Left cardiac atrium (tissue), 4 donors: Measurements from ENCODE around the gene SPTB. TPM values are rescaled to one million over a fixed set of nuclear protein-coding genes. Genes with fewer than 3 reads are reported as not detected.

Source experiments
- ATAC-seq, 2 donors: fragments of 200-7000 bp; cut with Tn5 transposase; one replicate each; pipeline ENCODE4 v1.9.1; 2020; ENCODE audit warnings: mild to moderate bottlenecking in 2 of 2, moderate library complexity in 2 of 2
- DNase-seq: peaks from one replicate; pipeline ENCODE4 v3.0.0-alpha.2; 2020
- intact Hi-C, 2 donors: fragments of 100-400 bp; cut with DNase I; formaldehyde crosslinking; loops; one replicate each; pipeline versions ENCODE4 v1.14.1 to v1.15.1; 2022 to 2023
- total RNA-seq, 2 donors: library from RNA; stranded (reverse); fragmentation: NEBNext Ultra II Directional; extraction: Animal tissue kit (Norgen Biotek cat#: 25700); gene quantifications; one replicate each; pipeline ENCODE4 v1.2.1, GENCODE V29; 2021
- donor health status: DM: no; HTN: yes; CAD: no.
- donor health status: DM: no; HTN: yes; CAD: no; lungs with severe emphysema.
- donor health status: DM: yes; HTN: yes; CAD: no.
- donor health status: Dilated cardiomyopathy.

The SPTB gene
- total RNA-seq, 2 donors from 2014 or later = 58.2 to 63.6 TPM

DNA sequence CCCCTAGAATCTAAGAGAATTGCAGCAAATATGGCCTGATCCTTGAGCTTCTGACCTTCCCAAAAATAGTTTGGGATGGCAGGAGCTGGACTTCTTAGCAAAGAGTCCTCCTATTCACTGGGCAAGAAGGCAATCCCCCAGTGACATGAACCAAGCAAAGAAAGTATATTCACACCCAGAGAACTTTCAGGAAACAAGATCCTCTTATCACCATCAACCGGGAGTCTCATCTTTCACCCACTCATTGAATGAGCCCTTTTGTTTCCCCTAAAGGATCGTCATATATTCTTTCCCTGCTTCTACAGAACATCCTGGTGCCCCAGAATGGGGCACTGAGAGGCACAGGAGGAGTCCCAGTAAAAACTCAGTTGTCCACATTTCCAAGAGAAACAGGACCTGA, 19.7 kb downstream of the SPTB start:
- ATAC-seq = no peak
- no peak for DNase-seq
- intact Hi-C loops = no loop called here

DNA sequence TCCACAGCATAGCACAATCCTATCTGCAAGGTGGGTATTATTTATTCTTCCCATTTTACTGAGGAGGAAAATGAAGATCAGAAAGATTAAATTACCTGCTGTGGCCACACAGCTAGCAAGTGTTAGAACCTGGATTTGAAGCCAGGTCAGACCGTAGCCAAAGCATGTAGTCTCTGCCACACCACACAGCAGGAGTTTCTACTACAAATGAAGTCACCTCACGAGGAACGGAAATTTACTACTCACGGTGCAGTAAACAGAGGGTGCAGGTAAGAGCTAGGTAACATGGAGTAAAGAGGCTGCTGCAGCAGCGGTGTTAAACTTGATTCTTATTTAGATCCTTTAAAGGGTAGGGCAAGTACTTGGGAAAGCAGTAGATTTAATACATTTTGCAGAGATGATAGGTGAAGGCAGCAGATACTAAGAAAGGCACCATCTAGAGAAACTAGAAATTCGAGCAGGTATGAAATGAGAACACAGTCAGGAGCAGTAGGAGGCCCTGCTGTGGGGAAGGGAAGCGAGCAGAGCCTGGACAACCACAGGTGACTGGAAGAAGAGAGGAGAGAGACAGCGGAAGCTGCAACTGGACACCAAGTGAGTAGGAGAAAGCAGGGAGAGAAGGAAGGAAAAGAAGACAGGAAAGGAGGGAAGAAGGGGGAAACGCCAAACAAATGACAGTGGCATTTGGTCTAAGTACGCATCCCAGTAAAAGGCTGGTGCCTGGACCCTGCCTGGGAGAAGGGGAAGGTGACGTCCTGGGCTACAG, 21.5 kb downstream of the SPTB start:
- ATAC-seq = no peak
- no peak for DNase-seq
- intact Hi-C loops = no loop called here

DNA sequence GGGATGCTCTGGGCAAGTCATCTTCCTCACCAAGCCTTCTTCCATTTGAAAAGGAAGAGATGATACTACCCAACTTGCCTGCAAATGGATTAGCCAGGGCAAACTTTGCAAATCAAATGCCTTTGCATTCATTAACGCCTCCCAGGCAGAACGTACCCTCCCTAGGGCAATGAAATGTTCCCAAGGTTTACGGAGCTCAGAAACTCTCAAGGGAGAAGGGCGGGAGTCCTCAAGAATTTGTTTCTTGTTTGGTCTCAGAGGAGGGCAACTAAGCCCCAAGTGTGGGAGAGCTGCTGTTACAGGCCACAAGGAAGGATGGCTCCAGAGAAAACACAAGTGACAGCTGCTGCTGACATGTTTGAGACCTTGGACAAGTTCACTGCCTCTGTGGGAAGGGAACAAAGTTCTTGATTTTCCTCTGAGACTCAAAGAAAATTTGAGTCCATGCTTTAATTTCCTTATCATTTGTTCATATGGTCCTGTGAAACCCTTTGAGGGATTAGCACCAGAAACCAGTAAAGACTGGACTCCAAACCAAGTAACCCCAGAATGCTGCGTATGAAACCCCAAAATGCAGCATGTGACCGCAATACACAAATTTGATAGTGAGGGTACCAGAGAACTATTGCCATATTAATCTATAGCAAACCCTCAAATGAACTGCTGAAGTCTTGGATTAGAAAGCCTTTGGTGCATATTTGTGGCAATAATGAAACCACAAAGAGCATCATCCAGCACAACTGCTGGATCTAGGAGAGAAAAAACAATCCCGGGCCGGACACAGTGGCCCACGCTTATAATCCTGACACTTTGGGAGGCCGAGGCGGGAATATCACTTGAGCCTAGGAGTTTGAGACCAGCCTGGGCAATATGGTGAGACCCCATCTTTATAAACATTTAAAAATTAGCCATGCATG, 22.9 kb downstream of the SPTB start:
- intact Hi-C loops = no loop called here
- DNase-seq (no peak), ATAC-seq (no peak)

DNA sequence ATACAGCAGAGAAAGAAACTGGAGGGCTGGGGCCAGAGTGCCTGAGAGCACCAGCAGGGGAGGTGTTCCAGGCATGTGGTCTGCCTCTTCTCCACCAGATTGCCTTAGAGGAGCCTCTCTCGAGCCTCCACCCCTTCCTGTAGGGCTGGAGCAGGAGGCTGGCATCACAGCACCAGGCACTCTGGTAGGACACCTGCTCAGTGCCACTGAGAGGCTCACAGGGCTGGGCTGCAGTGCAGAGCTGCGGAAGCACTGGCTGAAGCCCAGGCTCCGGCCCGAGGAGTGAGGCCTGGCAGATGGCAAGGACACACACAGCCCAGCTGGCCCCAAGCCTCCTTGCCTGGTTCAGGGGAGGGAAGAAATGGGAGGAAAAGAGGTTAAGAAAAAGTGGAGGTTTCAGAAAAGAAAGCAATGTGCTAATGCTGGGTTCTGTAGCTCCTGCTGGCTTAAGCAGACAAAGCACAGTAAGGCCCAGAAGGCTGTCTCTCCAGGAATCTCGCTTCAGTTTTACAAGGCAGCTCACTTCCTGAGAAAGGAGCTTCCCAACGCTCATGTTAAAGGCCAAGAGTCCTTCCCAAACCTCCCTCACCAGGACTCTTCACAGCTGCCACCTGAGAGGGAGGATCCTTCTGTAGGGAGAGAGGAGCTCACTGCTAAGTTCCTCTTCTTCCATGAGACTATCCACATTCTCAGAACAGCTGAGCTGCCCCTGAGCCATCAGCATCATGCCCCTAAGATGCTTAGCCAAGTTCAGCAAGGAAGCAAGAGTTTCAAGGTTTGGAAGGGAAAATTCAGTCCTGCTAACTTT, 23.8 kb downstream of the SPTB start:
- intact Hi-C loops = no loop called here
- ATAC-seq = peak in 1 of 2 donors; percentile 56
- no peak for DNase-seq

DNA sequence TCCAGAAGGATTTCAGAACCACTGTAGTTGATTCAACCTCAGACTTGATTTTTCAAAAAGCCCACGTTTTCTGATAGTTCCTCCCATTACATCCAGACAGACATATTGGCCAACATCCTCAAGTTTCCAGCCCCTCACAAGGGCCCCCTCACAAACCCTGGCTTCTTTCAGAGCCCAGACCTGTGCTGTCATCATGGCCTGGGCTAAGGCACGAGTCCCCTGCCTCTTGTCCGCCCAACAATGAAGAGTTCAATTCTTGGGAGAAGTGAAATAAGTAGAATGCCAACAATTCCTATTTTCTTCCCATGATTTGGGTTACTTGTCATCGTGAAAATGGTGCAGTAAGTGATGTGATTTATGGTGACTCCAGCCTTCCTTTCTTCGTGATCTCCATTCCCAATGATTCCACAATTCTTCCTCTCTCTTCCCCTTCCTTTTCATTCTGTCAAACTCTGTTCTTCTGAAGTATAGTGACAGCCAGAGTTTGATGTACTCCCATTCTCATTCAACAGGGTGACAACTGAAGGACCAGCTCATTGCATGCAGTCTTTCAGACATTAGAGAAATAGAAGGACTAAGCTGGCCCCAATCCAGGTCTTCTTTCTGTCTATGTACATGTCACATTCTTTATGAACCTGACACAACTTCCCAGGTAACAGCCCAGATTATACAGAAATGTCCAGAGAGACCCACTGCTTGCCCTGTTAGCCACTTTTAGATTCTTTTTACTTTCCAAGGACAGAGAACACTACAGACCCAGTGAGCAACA, 29.2 kb downstream of the SPTB start:
- ATAC-seq = no peak
- intact Hi-C loops = no loop called here
- DNase-seq = no peak

DNA sequence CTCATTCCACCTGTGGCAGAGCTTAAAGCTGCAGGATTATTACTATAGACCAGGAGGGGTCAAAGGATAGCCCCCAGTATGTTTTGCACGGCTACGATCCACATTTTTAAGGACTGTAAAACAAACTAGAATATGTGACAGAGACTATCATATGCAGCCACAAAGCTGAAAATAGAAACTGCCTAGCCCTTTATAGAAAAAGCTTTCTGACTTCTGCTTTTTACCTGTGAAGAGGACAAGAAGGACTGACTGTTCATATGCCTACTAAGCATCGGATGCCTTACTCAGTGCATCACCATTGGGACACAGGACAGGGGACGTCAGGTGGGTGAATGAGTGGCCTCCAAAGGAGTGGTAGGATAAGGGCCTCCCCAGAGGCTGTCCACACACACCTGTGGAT, 29.8 kb downstream of the SPTB start:
- DNase-seq (no peak), ATAC-seq (no peak)
- intact Hi-C loops = no loop called here

DNA sequence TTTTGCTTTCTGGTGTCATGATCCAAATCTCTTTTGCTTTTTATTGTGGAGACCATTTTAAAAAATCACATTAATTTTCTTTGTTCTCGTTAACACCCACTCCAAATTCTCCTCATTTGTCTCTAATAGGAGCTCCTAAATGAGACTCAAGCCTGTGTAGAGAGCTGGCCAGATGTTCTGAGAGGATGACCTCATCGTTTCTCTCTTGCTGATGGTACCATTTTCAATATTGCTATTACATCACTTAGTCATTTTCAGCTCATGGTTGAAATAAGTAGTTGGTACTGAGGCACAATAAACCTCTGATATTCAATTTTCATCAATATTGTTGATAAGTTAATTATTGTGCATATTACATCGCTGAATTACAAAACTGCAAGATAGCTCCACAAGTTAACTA, 31.5 kb downstream of the SPTB start:
- ATAC-seq = no peak
- DNase-seq = no peak
- intact Hi-C loops = no loop called here

DNA sequence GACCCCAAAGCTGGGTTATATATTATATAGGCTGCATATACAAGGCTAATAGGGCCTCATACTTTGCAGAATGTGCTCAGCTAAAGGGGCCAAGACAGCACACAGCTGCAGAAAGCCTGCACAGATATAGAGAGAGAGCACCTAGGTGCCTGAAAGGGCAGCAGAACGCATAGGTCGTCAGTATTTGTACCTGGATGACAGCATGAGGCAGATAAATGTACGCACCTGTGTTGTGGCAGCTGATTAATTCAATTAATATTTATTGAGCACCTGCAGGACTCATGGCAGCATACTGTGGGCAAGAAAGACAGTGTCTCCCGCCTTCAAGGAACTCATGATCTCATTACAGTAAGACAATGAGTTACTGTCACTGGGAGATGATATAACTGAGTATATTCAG, 33.4 kb downstream of the SPTB start:
- DNase-seq (no peak), ATAC-seq (no peak)
- intact Hi-C loops = no loop called here

DNA sequence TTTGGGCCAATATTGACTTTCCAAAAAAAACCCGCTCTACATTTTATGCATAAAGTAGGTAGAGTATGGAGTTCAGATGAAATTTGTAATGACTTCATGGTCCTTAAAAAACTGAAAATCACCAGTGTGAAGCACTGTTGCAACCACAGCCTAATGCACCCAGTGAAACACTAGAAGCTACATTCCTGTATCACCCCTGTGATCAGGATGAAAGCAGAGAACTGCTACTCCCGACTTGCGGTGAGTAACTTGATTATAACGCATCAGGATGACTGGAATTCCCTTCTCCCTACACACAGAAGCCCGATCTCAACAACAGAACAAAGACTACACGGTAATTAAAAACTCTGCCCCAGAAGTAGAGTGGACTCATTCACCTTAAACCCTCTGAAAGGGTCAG, 33.8 kb downstream of the SPTB start:
- ATAC-seq = no peak
- intact Hi-C loops = loop anchor here in 1 of 2 donors (1.0 kb wide), 1 partner anchor 33 kb away; the partner anchor contains the start of gene SPTB
- no peak for DNase-seq

DNA sequence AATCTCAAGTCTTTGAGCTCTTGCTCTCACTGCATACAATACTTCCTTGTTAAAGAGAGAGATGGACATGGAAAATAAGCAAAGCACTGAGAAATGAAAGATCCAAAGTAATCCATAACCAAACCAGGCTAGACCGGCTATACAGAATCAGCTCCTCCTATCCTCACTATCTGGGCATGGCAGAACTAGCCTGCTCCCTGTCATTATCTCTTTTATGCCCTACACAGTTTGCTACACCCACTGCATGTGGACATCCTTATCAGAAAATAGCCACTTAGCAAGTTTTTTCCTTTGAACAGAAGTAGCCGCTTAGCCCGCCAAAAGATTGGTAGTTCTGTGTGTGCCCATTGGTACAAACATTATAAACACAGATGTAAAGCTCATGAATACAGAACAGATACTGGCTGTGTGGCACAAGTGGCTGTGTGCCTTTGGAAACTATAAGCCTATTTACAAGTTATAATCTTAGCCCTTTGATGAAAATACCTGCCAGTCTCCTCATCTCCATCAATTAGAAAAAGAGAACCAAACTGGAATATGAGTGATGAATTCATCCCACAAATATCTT, 34.7 kb downstream of the SPTB start:
- DNase-seq = no peak
- ATAC-seq = no peak
- intact Hi-C loops = loop anchor here in 1 of 2 donors (1.0 kb wide), 1 partner anchor 34 kb away; the partner anchor contains the start of gene SPTB

DNA sequence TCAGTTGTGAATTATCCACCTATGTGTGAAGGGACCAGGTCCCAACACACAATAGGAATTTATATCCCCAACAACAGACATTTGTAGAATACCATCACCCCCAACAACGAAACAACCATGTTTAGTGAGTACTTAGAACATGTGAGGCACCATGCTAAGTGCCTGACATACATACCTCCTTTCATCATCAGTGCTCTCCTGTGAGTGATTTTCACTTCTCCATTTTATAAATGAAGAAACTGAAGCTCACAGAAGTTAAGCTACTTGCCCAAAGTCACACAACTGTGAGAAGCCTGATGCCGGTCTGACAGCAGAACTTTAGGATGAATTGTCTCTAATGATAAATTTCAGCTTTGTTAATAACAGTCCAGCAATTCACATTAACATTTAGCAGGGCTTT, 35.4 kb downstream of the SPTB start:
- DNase-seq = no peak
- no peak for ATAC-seq
- intact Hi-C loops = no loop called here

DNA sequence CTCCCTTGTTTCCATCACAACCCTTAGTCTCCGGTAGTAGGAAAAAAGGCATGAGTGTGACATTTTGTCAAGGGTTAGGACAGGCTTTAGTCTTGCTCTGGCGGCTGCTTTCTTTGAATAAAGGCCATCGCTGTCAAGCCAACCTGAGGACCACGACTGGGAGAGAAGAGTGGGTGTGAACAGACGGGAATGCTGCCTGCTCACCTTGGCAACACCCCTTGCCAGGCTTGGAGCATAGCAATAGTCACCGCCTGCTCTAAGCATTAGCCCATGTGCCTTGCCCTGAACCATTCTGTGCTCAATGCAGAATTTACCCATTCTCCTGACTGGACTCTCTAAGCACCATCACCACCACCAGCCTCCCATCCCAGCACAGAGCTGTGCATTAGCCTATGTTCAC, 36.2 kb downstream of the SPTB start:
- no peak for ATAC-seq
- DNase-seq = no peak
- intact Hi-C loops = no loop called here

DNA sequence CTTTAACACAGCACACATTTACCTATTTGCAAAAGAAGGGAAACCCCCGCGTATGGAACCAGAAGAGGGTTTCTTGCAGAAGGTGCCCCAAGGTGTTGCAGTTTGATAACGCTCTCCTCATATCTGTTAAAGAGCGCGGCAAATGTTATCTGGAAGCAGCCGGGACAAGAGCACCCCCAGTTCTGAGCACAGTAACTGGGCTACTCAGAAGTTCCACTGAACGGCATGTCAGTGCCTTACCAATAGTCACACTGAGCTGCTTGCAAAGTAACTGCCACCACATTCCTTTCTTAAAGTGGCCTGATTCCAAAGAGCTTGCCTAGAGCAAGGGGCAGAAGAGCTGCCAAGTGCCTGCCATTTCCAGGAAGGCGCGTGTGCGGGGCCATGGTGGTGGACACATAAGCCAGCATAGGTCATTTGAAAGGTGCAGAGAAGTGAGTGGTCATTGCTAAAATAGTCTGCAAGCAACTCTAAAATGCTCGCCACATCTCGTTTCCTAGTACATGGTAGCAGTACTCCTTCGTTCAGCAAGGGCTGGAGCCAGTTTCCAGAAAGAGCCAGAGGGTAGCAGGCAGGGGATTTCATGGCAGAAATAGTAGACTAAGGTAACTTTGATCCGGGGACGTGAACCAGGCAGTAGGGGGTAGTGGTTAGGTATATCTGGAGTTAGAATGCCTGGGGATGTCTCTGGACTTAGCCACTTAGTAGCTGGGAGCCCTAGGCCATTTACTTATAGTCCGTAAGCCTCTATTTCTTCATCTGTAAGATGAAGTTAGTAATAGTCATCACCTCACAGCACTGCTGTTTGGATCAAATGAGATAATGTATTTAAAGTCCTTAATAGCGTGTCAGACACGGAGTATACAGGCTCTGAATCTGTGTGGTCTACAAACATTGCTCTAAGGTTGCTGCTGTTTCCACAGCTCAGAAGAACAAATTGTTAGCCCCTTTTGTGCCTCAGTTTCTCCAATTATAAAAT, 37.6 kb downstream of the SPTB start:
- intact Hi-C loops = loop anchor here in 1 of 2 donors (1.0 kb wide), 1 partner anchor 37 kb away; the partner anchor contains the start of gene SPTB
- peak; percentile 62 for DNase-seq
- peak; percentile 88 to 89 for ATAC-seq

DNA sequence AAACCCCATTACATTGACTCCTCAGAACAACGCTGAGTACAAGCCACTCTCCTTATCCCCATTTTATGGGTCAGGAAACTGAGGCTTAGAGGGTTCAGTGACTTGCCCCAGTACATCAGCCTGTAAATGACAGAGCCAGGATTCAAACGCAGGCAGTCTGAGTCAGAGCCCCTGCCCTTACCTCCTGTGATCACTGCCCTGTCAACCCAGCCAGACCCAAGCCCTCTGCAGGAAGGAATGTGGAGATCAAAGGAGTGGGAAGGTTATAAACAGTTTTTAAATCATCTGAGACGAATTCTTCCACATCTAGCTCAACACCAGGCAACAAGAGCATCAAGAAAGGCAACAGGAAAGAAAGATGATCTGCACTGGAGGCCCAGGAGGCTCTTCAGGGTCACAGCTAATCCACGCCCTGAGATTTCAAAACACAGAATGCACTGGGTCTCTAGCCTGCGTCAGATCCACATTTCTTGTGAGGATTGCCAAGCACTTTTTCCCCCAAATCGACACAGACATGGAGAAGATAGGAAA, 38.5 kb downstream of the SPTB start:
- intact Hi-C loops = loop anchor here in 1 of 2 donors (1.0 kb wide), 1 partner anchor 38 kb away; the partner anchor contains the start of gene SPTB
- no peak for DNase-seq
- ATAC-seq = peak; percentile 62 to 89

DNA sequence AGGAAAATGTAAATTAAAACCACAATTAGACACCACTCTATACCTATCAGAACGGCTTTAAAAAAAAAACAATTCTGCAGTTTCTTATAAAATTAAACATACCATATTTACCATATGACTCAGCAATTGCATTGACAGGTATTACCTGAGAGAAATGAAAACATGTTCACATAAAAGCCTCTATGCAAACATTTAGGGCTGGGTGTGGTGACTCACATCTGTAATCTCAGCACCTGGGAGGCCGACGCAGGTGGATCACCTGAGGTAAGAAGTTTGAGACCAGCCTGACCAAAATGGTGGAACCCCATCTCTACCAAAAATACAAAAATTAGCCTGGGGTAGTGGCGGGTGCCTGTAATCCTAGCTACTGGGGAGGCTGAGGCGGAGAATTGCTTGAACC, 41.1 kb downstream of the SPTB start:
- intact Hi-C loops = no loop called here
- ATAC-seq = no peak
- DNase-seq = no peak

DNA sequence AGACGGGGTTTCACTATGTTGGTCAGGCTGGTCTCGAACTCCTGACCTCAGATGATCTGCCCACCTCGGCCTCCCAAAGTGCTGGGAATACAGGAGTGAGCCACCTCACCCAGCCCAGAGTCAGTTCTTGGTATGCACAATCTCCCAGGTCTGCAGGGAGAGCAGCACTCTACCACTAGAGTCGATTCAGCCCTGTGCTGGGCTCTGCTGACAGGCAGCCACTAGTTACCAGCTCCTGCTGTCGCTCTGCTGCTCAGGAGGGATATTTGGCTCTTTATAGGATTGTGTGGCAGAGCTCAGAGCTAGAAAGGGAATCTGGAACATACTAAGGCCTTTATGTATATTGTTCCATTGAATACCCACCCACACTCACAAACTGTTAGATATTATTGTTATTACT, 44.3 kb downstream of the SPTB start:
- ATAC-seq (no peak), DNase-seq (no peak)
- intact Hi-C loops = no loop called here

DNA sequence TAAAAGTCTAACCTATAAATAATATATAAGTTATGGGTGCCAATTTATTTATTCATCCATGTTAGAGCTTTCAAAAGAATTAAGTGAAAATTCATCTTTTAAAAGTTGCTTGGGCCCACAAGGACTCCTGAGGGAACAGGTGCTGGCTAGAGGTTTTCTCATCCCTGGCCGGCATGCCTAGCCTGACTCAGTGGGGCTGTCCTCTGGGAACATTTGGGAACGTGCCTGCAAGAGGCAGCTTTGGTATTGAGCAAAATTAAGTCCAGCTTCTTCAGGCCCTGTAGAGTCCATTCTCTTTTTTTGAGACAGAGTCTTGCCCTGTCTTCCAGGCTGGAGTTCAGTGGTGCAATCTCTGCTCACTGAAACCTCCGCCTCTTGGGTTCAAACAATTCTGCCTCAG, 44.7 kb downstream of the SPTB start:
- DNase-seq = no peak
- ATAC-seq = no peak
- intact Hi-C loops = no loop called here
